Superior temporal gyrus (tissue), 1 donor: Measurements from ENCODE around the gene DHRS7.
A peak's percentile ranks its signal among the peaks of the same experiment; 100 is the strongest.

Experiments used
- DNase-seq: peaks from one replicate; pipeline ENCODE4 v3.0.0-alpha.2; 2016; ENCODE audit errors: extremely low spot score

The DHRS7 gene

DNA sequence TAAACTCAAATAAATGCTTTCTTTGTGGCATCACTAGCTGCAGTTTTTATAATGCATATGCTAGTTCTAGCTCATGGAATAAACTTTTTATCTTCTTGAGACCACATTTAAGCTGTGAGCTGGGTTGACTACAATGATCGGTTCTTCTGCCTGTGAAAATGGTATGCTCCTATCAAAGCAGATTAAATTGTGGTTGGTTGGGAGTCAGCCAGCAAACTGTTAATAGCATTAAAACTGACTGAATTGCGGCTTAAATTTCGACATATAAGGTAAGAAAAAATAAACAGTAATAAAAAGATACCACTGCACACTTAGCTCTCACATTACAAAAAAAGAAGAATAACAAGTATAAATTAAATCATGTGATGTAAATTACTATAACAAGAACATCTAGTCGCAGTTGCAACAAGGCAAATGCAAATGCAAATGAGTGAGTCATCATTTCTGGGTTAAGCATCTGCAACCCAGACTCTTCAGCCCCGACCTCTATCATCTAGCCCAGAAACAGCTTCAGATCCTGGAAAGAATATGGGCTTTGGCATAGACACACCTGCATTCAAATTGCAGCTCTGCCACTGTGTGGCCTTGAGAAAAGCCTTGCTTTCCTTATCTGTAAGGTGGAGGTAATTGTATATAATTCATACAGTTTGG is 19.8 kb upstream of the DHRS7 start:
- no peak for DNase-seq

DNA sequence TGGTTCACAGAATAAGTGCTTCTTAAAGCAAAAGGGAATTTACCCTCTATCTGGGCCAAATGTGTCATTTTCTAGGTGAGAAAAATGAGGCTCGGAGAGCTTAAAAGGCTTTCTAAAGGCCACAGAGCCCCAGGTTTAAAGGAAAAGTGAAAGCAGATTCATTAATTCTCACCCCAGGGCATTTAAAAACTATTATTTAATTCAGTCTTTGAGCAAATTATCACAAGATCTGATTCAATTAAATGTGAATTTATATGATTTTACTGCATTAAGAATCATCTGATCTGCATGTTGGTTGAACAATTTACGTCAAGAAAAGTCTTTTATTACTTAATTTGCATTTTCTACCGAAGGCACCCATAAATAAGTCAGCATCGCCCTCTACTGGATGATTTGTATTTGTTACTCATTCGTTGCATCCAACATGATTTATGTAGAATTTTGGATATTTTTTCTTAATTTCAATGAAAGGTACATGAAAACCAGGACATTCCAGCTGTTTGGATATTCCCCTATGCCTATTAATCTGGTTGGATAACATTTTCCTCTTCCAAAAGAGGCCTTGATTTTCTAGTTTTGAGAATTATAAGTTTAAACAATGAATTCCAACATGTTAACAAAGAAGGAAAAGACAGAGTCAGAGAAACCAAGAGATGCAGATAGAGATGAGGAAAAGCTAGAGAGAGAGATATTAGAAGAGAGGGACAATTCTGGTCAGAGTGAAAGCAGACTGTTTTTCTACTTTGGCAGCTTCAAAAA is 19.1 kb upstream of the DHRS7 start:
- peak; percentile 96 for DNase-seq

DNA sequence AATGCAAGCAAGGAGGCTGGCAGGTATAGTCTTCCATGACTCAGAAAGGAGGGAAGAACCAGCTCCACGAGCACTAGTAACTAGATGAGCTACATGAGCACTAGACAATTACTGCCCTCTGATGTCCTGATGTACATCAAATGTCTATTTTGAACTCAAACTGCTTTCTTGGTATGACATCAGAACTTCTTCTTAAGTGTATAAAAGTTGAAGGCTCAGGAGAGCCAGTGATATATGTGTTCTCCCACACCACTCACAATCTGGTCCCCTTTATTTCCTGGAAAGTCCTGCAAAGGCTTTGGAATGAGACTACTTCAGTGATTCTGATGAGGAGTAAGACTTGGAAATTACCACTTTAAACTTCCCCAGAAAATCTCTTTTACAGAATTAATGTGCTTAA is 18.5 kb upstream of the DHRS7 start:
- no peak for DNase-seq

DNA sequence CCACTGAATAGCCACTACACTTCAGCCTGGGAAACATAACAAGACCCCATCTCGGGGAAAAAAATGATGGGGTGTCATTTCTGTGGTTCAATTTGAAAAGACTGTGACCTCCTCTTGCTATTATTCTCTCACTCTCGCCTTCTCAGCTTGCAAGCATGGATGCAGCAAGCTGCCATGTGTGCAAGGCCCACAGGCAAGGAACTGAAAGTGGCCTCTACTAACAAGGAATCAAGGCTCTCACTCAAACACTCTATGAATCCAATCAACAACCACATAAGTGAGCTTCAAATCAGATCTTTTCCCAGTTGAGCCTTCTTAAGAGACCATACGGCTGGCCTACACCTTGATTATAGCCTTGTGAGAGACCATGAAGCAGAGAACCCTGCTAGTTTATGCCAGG is 17.9 kb upstream of the DHRS7 start:
- DNase-seq, result no peak

DNA sequence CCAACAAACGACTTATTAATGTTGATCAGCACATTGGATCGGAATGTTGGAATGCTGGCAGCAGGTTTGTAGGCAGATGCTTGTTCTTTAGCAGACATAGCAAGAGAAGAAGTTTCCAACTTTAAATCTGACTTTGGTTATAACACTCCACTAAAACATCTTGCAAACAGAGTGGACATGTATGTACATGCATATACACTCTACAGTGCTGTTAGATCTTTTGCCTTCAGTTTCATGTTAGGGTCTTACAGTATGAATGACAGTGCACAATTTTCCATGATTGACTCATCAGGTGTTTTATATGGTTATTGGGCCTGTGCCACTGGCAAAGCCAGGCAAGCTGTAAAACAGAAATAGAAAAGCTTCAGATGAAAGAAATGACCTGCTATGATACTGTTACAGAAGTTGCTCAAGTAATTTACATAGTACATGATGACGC is 14.3 kb upstream of the DHRS7 start:
- no peak for DNase-seq

DNA sequence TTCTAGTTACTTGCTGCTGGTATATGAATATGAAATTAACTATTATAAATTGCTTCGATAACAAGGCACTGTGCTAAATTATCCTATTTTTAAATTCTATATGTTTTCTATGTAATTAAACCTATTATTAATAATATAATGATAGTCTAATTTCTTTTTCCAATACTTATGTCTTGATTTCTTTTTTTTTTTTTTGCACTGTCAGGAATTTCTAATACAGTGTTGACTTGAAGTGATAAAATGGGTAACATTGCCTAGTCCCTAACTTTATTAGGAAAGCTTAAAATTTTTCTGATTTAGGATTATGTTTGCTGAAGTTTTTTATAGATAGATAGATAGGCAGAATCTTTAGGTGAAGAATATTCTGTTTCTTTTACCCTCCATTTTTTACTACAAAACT is 13.6 kb upstream of the DHRS7 start:
- no peak for DNase-seq

DNA sequence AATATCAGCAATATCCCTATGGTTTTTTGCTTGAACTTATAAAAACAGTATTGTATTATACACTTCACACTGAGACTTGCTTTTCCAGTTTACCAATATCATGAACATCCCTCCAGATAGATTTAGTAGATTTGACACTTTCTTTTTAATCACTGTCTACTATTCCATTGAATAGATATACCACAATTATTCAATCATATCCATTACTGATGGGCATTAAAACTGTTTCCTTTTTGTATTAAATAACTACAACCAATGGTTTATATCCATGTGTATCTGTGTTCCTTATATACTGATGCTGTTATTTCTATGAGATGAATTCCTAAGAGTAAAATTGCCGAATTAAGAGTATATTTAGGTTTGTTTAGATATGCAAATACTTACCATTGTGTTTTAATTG is 13.0 kb upstream of the DHRS7 start:
- DNase-seq, result no peak

DNA sequence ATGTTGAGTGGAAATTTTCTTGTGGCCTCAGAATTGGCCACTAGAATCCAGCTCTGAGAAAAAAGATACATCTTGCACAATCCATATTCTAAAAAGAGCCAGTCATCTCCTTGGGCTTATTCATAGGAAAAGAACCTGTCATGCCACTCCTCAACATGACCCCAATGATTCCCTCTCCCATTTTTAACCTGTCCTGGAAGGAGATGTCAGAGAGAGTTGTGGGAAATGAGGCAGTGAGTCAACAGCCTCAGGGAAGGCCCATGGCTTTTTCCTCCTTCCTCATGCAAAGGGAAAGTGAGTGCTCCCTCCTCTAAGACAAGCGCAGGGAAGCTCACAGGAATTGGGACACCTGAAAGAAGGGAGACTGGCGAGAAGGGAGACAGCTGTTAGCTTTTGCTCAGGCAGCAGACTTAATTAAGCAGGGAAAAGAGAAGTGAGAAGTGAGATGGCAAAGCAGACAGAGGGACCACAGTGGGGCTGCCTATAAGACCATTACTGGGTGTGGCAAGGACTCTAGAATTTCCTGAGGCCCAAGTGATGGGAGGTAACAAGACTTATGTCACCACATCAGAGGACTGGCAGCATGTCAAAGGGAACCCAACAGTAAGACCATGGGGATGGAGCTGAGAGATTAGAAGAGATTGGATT is 10.2 kb upstream of the DHRS7 start:
- DNase-seq, result no peak

DNA sequence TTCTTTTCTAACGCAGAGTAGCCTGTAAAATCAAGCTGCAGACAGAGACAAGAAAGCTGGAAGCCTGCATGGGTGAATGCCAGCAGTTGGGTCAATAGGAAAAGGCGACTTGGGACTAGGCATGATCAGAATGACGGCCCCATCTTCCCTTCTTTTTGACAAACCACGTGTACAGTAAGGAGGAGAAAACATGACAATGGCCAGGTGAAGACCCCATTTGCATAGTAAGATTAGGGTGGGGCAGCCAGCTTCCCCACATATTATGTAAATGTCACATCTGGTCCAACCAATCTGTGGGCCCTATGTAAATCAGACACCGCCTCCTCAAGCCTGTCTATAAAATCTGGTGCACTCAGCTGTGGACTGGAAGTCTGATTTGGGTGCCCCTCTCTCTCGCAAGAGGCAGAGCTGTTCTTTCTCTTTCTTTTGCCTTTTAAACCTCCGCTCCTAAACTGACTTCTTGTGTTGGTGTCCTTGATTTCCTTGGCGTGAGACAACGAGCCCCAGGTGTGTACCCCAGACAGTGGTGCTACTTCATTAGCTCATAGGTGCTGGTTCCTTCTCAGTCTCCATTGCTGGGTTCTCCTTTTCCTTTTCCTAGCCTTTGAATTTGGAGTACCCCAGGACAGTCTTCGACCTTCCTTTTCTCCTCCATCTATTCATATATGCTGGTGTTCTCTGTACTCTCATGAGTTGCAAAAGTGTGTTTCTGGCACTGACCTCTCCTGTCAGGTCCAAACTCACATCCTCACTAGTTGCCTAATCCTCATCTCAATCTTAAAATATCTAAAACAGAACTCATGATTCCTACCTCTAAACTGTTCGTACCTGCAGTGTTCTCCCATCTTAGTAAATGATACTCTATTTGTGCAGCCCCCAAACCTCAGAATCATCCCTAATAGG is 9.4 kb upstream of the DHRS7 start:
- DNase-seq, result no peak

DNA sequence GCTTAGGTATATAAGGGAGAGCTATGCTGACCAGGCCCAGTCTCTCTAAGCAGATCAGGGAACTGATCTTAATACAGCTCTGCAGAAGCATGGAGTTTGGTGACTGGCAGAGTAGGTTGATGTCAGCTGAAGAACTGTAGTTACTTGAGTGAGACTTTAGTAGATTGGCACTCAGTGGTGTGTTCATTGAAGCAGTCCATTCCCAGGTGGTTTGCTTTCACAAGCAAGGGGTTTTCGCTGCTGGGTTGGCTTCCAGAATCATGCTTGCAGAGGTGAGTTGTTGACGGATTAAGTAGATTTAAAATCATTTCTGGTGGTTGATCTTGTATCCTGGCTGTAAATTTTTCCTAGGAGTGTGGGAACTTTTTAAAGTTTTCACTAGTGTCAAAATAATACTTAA is 6.5 kb upstream of the DHRS7 start:
- DNase-seq, result no peak

DNA sequence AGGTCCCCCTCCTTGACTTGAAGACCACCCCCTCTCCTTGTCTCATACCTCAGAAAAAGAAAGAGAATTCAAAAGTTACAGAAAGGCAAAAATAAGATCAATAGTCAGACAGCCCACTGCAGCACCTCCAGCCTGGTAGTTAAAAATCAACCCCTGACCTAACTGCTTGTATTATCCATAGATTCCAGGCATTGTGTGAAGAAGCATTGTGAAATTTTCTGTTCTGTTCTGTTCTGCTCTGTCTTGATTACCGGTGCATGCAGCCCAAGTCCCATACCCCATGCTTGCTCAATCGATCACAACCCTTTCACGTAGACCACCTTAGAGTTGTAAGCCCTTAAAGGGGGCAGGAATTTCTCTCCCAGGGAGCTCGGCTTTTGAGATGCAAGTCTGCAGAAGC is 5.8 kb upstream of the DHRS7 start:
- DNase-seq, result no peak

DNA sequence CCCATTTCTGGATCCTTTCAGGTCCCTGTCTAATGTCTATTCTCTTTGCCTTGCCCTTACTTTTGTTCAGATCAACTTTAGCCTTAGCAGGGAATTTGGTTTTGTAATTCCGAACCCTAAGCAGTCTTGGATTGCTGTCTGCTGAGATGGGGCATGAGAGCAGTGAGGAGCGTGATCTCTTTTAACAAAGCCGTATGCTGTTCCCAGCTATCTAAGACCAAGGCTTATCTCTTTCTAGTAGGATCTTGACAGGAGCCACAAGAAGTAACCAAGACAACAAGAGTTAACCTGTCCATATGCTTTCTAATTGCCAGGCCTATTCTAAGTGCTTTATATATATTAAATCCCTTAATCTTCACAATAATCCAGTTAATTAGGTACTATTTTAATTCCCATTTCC is 4.5 kb upstream of the DHRS7 start:
- DNase-seq, result no peak

DNA sequence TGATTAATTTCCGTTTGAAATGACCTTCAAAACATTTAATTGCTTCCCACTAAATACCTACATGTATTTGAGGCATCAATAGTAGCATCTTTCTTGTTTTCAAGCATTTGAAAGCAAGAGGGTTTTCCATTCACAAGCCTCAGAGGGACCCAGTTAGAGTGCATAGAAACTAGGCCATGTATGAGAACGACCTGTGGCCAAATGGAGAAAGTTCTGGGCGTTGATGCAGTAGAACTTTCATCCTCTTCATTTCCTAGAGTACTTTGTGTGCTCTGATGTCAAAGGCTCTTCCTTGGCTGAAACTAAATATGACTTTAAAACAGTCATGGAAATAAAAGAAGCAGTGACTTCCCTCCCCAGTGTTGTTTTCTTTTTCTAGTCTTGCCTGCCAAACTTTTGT is 944 bp upstream of the DHRS7 start:
- DNase-seq, result peak; percentile 29

DNA sequence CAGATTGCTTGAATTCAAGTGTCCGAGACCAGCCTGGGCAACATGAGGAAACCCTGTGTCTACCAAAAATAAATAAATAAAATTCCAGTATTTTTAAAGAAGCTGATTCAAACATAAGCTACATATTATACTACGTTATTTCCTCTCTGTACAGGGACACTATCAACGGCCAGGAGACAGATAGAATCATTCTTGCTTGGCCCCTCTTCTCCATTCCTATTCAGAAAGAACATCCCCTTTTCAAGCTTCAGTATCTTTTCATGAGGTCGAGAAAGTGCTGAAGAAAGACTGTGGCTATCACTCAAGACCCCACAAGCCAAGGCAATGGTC is 314 bp upstream of the DHRS7 start:
- DNase-seq, result no peak

DNA sequence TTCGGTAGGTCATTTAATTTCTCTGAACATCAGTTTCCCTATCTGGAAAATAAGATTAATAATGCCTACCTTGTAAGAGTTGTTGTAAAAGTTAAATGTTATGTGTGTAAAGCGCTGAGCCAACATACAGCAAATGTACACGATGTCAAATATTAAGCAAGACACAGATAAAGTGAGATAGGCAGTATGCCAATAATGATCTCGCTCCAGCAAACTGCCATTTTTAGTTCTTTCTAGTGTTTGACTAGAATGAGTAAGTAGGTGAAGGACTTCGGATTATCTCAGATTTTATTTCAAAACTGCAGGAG is 840 bp downstream of the DHRS7 start:
- DNase-seq, result peak; percentile 78

DNA sequence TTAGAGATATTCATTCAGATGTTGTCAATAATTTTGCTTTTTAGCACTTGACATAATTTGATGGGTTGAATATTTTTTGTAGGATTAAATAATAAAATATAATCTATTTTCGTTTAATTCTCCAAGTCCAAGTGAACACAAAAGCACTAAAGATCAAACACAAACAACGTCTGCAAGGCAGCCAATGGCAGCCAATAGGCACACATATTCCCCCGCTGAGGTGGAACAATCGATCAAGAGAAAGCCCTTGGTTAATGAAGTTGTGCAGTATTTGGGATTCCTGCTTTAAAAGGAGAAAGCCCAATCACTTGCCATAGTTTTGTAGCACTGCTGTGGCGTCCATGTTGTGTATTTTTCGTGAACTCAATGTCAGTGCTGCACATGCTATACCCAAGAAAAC is 1.5 kb downstream of the DHRS7 start:
- DNase-seq, result peak; percentile 57

DNA sequence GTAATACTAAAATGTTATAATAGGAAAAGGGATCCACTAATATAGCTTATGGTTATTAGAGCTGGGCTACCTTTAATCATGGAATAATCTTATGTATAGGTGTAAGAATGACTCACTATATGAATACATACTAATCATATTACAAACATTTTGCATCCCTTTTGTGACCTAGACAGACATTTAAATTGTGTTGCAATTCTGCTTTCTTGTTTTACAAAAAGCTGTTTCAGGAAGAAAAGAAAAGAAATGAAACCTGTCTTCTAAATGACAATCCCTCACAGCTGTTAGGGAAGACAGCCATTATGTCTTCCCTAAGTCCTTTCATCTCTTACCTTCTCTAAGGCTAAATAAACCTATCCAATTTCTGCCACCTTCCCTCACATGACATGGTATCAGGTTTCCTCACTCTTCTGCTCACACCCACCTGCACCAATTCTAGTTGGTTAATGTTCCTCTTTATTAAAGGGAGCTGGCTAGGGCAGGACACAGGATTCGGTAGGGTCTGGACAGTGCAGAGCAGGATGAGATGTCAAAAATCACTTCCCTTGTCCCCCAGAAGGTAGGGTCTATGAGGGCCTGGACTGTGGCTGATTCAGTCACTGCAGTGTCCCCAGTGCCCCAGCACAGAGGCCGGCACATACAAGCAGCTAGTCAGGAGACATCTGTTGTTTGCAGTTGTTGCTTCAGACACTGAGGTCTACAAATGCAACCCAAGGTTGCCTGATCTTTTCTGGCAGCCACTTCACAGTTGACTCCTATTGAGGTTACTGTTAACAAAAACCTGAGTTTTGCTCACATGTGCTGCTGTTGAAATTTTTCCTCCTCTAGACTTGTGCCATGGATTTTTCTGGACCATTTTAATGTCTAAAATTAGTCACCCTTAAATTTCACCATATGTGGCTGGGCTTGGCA is 3.7 kb downstream of the DHRS7 start:
- DNase-seq, result no peak

DNA sequence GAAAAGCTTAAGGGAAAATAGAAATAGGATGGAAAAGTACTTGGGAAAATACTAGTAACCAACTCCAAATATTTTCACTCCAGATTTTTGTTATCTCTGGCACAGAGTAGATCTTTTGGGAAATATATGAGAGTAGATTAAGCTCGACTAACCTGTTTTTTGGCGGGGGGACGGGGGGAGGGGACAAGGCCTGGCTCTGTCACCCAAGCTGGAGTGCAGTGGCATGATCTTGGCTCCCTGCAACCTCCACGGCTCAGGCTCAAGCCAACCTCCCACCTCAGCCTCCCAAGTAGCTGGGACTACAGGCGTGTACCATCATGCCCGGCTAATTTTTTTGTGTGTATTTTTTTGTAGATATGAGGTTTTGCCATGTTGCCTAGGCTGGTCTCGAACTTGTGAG is 4.8 kb downstream of the DHRS7 start:
- no peak for DNase-seq

DNA sequence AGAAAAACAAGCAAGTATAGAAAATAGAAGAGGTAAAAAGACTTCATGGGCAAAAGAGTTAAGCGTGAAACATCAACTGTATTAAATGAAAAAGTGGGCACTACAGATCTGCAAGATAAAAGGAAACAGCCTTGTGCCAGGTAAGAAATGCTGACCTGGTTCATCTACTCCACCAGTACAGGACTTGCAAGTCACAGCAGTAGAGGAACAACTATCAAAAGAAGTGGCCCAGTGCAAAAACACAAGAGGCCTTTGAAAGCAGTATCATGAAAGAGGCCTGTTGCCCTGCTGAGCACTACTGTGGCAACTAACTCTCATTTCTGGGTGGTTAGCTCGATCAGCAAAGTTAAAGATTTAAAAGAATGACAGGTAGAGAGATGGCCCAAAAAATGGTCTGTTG is 10.5 kb downstream of the DHRS7 start:
- DNase-seq, result no peak

DNA sequence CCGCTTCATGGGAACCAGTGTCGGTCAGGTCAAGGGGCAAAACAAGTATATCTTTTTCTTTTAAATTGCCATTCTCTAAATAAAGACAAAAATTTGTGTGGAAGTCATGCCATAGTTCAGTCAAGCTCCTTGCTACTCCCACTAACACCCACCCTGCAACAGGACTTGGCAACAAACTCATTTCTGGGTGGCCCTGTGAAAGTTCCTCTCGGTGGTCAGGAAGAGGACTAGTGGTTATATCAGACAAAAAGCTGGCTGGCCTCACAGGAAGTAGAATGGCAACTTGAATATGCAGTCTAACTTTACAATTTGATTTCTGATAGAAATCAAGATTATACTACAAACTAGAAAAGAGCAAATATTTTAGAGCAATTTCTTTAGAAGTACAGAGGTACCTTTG is 11.2 kb downstream of the DHRS7 start:
- DNase-seq, result no peak

DNA sequence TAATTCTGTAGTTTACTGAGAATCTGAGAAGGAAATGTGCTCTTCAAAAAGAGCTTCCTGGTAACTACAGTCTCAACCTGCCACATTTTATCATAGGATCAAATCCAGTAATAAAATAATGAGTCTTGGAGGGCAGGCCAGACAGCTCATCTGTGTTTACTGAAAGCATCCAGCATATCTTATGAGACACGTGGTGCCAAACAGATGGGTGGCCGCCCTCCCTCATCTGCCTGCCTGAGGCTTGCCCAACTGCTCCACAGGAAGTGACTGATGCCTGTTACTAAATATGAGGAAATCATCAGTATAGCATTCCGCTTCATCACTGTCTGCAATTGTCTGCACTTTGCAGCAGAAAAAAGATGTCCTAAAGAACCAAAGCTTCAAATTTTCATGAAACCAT is 13.5 kb downstream of the DHRS7 start:
- DNase-seq, result peak; percentile 70
